NCI-H526 (cell line): Measurements from ENCODE around the gene RAB40C.

ENCODE experiments used
- DNase-seq, 2 experiments: peaks; one replicate each; lab custom pipeline; 2025; lab: John Stamatoyannopoulos, UW

RAB40C gene

GRCh38 chr16:589658-590187 is at the start of gene RAB40C:
Gene RAB40C (plus strand): TSS chr16:590066. CDS start chr16:590292, 226 bp downstream.
- DNase-seq: peak; percentile 91 to 96

- no peak for DNase-seq
These were observed 49.1 kb upstream of the RAB40C start for GRCh38 chr16:540645-541340.

DNA sequence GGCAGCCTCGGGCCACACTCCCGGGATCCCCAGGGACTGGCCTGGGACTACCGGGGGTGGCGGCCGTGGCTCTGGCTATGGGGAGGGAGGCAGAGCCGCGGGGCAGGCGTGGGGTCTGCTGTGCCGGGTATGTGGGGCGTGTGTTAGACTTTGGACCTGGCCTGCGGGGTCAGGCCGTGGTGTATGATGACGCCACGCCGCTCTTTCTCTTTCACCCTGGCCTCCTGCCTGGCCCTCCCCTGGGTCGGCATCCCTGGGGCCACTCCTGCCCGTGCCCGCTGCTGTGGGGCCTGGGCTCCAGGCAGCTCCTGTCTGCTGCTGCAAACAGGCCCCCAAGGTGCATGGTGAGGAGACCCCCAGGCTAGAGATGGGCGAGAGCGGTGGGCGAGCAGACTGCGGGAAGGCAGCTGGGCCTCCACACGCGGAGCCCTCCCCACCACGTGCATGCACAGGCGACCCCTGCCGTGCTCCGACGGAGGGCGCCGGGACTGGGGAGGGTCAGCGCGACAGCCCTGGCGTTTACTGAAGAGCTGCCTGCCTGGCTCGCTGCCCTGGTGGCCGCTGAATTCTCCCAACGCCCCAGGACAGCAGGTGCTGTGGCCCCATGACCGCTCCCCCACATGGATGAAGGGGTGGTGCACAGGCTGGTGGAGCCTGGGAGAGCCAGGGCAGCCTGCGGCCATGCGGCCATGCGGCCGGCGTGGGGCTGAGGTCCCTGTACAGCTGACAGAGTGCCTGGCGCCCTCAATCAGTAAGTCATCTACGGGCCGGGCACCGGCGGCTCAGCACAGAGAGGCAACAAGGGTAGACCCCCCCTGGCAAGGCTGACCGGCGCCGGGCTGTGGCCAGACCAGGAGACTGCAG is 46.3 kb upstream of the RAB40C start:
- DNase-seq: no peak

DNA sequence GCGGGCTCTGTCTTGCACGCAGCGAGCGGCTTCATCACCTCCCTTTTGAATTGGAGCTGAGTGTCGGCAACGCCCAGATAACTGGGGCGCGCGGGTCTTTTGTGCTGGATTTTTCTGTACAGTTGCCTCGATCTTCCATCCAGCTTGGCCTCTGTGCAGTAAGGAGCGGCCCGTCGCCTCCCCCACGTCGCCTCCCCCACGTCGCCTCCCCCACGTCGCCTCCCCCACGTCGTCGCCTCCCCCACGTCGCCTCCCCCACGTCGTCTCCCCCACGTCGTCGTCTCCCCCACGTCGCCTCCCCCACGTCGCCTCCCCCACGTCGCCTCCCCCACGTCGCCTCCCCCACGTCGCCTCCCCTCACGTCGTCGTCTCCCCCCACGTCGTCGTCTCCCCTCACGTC is 45.3 kb upstream of the RAB40C start:
- no peak for DNase-seq

DNA sequence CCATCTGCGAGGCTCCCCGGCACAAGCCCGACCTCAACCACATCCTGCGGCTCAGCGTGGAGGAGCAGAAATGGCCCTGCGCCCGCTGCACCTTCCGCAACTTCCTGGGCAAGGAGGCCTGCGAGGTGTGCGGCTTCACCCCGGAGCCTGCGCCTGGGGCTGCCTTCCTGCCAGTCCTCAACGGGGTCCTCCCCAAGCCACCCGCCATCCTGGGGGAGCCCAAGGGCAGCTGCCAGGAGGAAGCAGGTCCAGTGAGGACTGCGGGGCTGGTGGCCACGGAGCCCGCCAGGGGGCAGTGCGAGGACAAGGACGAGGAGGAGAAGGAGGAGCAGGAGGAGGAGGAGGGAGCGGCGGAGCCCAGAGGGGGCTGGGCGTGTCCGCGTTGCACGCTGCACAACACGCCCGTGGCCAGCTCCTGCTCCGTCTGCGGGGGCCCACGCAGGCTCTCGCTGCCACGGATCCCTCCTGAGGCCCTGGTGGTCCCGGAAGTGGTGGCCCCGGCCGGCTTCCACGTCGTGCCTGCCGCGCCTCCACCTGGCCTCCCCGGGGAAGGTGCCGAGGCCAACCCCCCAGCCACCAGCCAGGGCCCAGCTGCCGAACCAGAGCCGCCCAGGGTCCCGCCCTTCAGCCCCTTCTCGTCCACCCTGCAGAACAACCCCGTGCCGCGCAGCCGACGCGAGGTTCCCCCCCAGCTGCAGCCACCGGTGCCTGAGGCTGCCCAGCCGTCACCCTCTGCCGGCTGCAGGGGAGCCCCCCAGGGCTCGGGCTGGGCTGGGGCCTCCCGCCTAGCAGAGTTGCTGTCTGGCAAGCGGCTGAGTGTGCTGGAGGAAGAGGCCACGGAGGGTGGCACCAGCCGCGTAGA is 42.7 kb upstream of the RAB40C start:
- DNase-seq: peak; percentile 19 to 77

GRCh38 chr16:548586-548985 is 41.3 kb upstream of the RAB40C start:
- no peak for DNase-seq

DNA sequence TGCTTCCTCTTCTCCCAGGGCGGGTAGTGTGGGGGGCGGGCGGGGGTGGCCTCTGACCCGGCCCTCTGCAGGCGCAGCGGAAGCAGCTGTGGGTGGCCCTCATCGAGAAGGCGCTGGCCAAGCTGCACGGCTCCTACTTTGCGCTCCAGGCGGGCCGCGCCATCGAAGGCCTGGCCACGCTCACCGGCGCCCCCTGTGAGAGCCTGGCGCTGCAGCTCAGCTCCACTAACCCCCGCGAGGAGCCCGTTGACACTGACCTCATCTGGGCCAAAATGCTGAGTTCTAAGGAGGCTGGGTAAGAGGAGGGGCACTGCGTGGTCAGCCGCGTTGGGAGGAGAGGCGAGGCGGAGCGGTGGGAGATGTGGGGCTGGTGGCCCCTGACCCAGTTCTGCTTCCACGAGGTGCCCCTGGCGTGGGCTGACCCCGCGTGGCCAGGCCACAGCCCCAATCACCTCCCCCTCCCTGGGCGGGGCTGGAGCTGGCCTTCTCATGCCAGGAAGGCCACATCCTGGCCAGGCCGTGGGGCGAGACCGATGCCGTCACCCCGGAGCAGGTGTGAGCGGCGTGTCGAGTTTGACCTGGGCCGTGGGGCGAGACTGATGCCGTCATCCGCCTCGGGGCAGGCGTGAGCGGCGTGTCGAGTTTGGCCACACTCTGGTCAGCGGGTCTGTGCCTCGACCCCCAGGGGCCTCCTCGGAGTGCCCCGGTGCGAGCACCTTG is 40.2 kb upstream of the RAB40C start:
- no peak for DNase-seq

DNA sequence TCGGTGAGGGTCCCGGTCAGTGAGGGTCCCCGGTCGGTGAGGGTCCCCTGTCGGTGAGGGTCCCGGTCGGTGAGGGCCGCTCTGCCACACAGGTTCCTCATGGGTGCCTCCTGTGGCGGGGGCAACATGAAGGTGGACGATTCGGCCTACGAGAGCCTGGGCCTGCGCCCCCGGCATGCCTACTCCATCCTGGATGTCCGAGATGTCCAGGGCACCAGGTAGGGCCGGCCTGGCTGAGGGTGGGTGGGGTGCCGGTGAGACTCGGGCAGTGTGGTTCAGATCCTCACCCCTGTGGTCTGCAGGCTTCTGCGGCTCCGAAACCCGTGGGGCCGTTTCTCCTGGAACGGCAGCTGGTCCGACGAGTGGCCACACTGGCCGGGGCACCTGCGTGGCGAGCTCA is 38.7 kb upstream of the RAB40C start:
- DNase-seq: no peak

DNA sequence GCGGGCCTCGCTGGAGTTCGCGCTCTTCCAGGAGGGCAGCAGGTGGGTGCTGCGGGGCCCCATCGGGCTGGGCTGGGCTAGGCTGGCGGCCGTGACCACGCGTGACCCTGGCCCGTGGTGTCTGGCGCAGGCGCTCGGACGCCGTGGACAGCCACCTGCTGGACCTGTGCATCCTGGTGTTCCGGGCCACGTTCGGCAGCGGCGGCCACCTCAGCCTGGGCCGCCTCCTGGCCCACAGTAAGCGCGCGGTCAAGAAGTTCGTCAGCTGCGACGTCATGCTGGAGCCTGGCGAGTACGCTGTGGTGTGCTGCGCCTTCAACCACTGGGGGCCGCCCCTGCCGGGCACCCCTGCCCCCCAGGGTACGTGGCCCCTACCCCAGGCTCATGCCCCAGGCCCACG is 37.7 kb upstream of the RAB40C start:
- DNase-seq: no peak

GRCh38 chr16:553601-554296 is 36.1 kb upstream of the RAB40C start:
- DNase-seq: no peak

DNA sequence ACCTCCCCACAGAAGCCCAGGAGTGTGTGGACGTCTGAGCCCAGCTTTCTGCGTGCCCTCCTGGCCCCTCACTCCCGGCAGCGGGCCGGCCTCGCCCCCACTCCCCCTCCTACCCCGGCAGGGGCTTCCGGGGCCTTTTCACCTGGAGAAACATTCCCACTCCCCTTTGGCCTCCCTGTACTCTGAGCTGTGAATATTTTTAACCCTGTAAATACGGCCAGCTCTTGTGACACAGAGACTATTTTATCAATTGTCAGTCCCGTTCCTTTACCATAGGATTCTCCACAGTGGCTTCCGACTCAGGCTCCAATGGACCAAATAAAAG is 35.6 kb upstream of the RAB40C start:
- no peak for DNase-seq

DNA sequence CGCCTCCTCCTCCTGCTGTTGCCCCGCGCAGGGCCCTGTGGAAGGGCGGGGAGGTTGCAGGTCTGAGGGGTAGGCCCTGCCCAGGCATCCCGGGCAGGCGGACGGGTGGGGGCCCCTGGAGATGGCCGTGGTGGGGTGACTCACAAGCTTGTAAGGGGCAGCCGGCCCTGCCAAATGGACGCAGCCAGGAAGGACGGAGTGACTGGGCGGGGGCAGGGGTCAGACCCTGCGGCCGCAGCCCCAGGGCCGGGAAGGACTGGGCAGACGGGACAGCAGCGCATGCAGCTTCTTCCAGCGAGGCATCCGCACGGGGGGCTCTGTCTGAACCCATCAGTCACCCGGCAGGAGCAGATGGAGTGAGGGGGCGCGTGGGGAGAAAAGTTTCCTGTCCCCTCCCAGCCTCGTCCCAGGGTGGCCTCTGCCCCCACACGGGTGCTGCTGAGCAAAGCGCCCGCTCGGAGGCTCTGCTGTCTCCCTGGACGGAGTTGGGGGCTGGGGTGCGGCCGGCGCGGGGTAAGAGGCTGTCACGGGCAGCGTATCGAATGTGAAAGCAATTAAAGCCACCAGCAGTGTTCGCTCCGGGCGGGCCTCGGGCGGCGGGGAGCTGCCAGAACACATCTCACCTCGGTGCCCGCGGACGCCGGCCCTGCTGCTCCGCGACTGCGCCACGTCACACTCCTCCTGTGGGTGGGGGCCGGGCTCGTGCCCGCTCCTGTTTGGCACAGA is 35.1 kb upstream of the RAB40C start:
- no peak for DNase-seq

GRCh38 chr16:555528-556473 is 34.1 kb upstream of the RAB40C start:
- DNase-seq: no peak

DNA sequence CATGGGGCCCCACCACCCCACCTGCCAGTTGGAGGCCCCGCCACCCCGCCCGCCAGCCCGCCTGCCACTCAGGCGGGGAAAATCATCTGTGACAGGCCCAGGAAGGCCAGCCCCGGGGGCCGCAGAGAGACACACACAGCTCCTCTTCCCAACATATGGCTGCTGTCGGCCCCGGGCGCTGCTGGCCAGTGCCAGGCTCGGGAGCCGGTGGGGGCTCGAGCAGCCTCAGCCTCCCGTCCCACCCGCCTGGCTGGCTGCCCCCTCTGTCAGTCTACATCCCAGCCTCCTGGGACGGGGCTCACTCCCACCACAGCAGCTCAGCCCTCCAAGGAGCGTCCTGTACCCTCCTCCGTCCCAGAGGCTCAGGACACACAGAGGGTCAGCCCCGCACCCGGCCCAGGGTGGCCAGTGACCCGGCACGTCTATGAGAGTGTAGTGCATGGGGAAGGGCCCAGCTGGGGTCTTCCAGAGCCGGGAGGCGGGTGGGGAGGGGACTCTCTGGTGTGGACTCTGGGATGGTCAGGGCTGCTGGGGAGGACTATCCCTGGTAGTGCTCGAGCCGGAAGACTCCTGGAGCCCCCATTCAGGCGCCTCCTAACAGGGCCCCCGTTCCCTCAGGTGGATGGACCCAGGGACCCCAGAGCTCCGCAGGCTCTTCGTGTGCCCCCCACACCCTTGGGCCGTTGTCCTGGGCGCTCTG is 33.2 kb upstream of the RAB40C start:
- no peak for DNase-seq

- DNase-seq: no peak
These were observed 32.2 kb upstream of the RAB40C start for GRCh38 chr16:557463-558297.

GRCh38 chr16:558298-559020 is 31.4 kb upstream of the RAB40C start:
- DNase-seq: no peak

DNA sequence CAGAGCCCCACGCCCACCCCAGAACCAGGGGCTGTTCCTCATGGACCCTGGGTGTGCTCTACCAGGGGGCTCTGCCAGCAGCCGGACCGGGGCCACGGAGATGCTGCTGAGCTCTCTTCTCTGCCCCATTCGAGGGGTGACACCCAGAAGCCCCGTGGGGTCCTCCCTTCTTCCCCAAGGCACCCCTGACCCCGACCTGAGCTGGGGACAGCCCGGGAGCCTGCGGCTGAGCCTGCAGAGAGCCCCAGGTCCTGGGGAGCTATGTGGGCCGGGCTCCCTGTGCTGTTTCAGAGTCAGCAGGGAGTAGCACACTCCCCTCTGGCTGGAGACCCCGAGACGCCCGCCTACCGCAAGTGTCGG is 30.9 kb upstream of the RAB40C start:
- DNase-seq: no peak
